K562 (cell line): ENCODE measurements around the gene DNA2. TPM values are rescaled to one million over a fixed set of nuclear protein-coding genes. Genes with fewer than 3 reads are reported as not detected.
"Not testable (repeated sequence)": the region's sequence is repeated elsewhere in the genome, so short reads cannot be mapped to it uniquely, and the experiment has no call there.

ENCODE experiments used
- ATAC-seq: fragments of 200-7000 bp; cut with Tn5 transposase; 3 replicates; pipeline ENCODE4 v1.9.1; 2020; ENCODE audit warnings: moderate library complexity
- BruUV-seq: library from RNA; stranded (reverse); fragments of 400-500 nt; replicated peaks from 2 replicates; lab custom pipeline; 2021; lab: Mats Ljungman, UMichigan
- CTCF ChIA-PET: fragments of 300-600 bp; formaldehyde crosslinking; extraction: SDS; loops from one replicate; lab custom pipeline; 2021; ENCODE audit warnings: low intra/inter-chr PET ratio; lab: Yijun Ruan, JAX
- POLR2A ChIA-PET: fragments of 300-600, 350-650 bp; sonication (Branson Sonifier 250); formaldehyde crosslinking; extraction: SDS; loops from one replicate; lab custom pipeline; 2021; ENCODE audit warnings: antibody characterized with exemption, inconsistent platforms; lab: Yijun Ruan, JAX
- DNase-seq, 4 experiments: peaks; one replicate each; pipeline versions ENCODE4 v3.0.0 to v3.0.0-alpha.2; 2011 to 2018; ENCODE audit warnings: low spot score in 3 of 4, mixed read lengths in 3 of 4; ENCODE audit errors: extremely low read depth in 1 of 4
- FAIRE-seq: peaks from 2 replicates; lab custom pipeline; 2011; peaks lifted over from hg19 to GRCh38; lab: Jason Lieb, UNC
- H2AFZ ChIP-seq: 2 replicates; pipeline ENCODE4 v1.6.0; 2011; ENCODE audit warnings: low read depth, low read length, control low read depth, inconsistent platforms
- H3K27ac ChIP-seq: fragments of 200-600 bp; 3 replicates; pipeline ENCODE4 v1.8.0; 2011; ENCODE audit warnings: low read depth, mild to moderate bottlenecking, control low read depth, inconsistent platforms, low read length, moderate library complexity, mixed read lengths; ENCODE audit errors: extremely low read depth
- H3K27me3 ChIP-seq, 2 experiments: fragments of 300-600 bp in 1 of 2; 2 replicates in 1 of 2; 3 replicates in 1 of 2; pipeline versions ENCODE4 v1.6.0 to v1.8.0; 2011; ENCODE audit warnings: inconsistent platforms in 2 of 2, low read length in 2 of 2, mild to moderate bottlenecking in 1 of 2, mixed read lengths in 1 of 2, moderate library complexity in 1 of 2; ENCODE audit not compliant: control insufficient read depth in 2 of 2, insufficient read depth in 2 of 2
- H3K36me3 ChIP-seq: fragments of 300-600 bp; 3 replicates; pipeline ENCODE4 v1.8.0; 2011; ENCODE audit warnings: mild to moderate bottlenecking, low read length, inconsistent platforms; ENCODE audit not compliant: control insufficient read depth, insufficient read depth
- H3K4me1 ChIP-seq, 2 experiments: fragments of 200-600 bp in 1 of 2; replicated peaks in 1 of 2; 2 replicates in 1 of 2; 3 replicates in 1 of 2; pipeline versions ENCODE4 v1.5.1 to v1.8.0; 2011; ENCODE audit warnings: inconsistent platforms in 2 of 2, low read length in 2 of 2, mild to moderate bottlenecking in 1 of 2, mixed read lengths in 1 of 2, moderate library complexity in 1 of 2; ENCODE audit not compliant: control insufficient read depth in 2 of 2, insufficient read depth in 2 of 2
- H3K4me2 ChIP-seq: 2 replicates; pipeline ENCODE4 v1.6.1; 2011; ENCODE audit warnings: low read length, control low read depth, inconsistent platforms, mixed read lengths; ENCODE audit not compliant: insufficient read depth
- H3K4me3 ChIP-seq: fragments of 200-600 bp; sonication (generic), shearing (Covaris generic); 2 replicates; pipeline ENCODE4 v1.5.1; 2016; ENCODE audit warnings: control low read depth, inconsistent platforms
- H3K79me2 ChIP-seq: fragments of 200-600 bp; 3 replicates; pipeline ENCODE4 v1.8.0; 2011; ENCODE audit warnings: low read length, inconsistent platforms; ENCODE audit not compliant: control insufficient read depth, insufficient read depth
- H3K9ac ChIP-seq, 2 experiments: 2 replicates each; pipeline versions ENCODE4 v1.6.0 to v1.6.1; 2011; ENCODE audit warnings: low read depth in 2 of 2, low read length in 2 of 2, control low read depth in 1 of 2, inconsistent platforms in 1 of 2, mild to moderate bottlenecking in 1 of 2, mixed read lengths in 1 of 2; ENCODE audit not compliant: insufficient read depth in 1 of 2
- H3K9me1 ChIP-seq: one replicate; pipeline ENCODE4 v1.6.0; 2011; ENCODE audit warnings: inconsistent platforms, mild to moderate bottlenecking, low read length, moderate library complexity; ENCODE audit not compliant: control insufficient read depth, insufficient read depth
- H3K9me3 ChIP-seq: replicated peaks from 2 replicates; pipeline ENCODE4 v1.5.1; 2011; ENCODE audit warnings: low read depth, low read length, inconsistent platforms; ENCODE audit not compliant: control insufficient read depth, insufficient read depth
- H4K20me1 ChIP-seq: replicated peaks from 2 replicates; pipeline ENCODE4 v1.6.1; 2011; ENCODE audit warnings: low read length, inconsistent platforms, mixed read lengths; ENCODE audit not compliant: control insufficient read depth, insufficient read depth
- POU5F1 ChIP-seq: fragments of 150-350 bp; IDR thresholded peaks from 2 replicates; pipeline ENCODE4 v1.6.1; 2014; ENCODE audit warnings: borderline replicate concordance, low read length, low read depth, mild to moderate bottlenecking; ENCODE audit not compliant: partially characterized antibody
- SPI1 ChIP-seq: IDR thresholded peaks from 2 replicates; pipeline ENCODE4 v1.6.1; 2011; ENCODE audit warnings: low read depth, low read length, control low read depth, borderline replicate concordance
- WGBS: fragments of 100-300 bp; shearing (Covaris generic); methylation state at CpG from one replicate; pipeline ENCODE4 v1.1.6; 2016; ENCODE audit warnings: low coverage, mixed read lengths; ENCODE audit not compliant: insufficient coverage; ENCODE audit errors: missing lambda C conversion rate; 5-methylcytosine and 5-hydroxymethylcytosine counted together
- in situ Hi-C: fragments of 300-500 bp; cut with MboI; formaldehyde crosslinking; loops from 4 replicates; pipeline ENCODE4 v1.15.0; 2018; ENCODE audit warnings: inconsistent platforms, mixed read lengths
- intact Hi-C: fragments of 100-400 bp; cut with micrococcal nuclease; formaldehyde crosslinking; loops from 2 replicates; pipeline ENCODE4 v1.14.2; 2022
- polyA plus RNA-seq, 8 experiments: library from polyadenylated mRNA; depleted of rRNA in 4 of 8; stranded (reverse) in 5 of 8; unstranded in 3 of 8; fragments of >200 nt; fragmentation: Nextera tagmentation in 2 of 8; fragmentation: Illumina TruSeq in 1 of 8; extraction: Ambion mirVana in 2 of 8; extraction: Trizol in 1 of 8; gene quantifications; 2 replicates each; pipeline versions ENCODE4 v1.2.1 to v1.2.3, GENCODE V29; 2011 to 2014; ENCODE audit warnings: inconsistent platforms in 1 of 8, missing spikeins in 1 of 8
- total RNA-seq, 7 experiments: library from RNA; depleted of rRNA in 6 of 7; stranded (reverse); fragments of >200 nt in 6 of 7; fragmentation: Illumina TruSeq in 2 of 7; extraction: Trizol in 2 of 7; gene quantifications; 2 replicates each; pipeline versions ENCODE4 v1.2.1 to v1.2.3, GENCODE V29; 2011 to 2021; ENCODE audit warnings: low replicate concordance in 1 of 7
- TF ChIP-seq, protein P1 (sequence below): fragments of 450-650 bp; formaldehyde crosslinking; IDR thresholded peaks from 2 replicates; pipeline ENCODE4 v1.4.0; 2020; ENCODE audit warnings: mild to moderate bottlenecking, moderate library complexity

The DNA2 gene
- total and polyA plus RNA-seq, 9 of the 15 experiments (the other 6 are each of a cell fraction or from before 2014, with no cell fraction given), result 24.6 to 51.4 (median 40.8) TPM

DNA sequence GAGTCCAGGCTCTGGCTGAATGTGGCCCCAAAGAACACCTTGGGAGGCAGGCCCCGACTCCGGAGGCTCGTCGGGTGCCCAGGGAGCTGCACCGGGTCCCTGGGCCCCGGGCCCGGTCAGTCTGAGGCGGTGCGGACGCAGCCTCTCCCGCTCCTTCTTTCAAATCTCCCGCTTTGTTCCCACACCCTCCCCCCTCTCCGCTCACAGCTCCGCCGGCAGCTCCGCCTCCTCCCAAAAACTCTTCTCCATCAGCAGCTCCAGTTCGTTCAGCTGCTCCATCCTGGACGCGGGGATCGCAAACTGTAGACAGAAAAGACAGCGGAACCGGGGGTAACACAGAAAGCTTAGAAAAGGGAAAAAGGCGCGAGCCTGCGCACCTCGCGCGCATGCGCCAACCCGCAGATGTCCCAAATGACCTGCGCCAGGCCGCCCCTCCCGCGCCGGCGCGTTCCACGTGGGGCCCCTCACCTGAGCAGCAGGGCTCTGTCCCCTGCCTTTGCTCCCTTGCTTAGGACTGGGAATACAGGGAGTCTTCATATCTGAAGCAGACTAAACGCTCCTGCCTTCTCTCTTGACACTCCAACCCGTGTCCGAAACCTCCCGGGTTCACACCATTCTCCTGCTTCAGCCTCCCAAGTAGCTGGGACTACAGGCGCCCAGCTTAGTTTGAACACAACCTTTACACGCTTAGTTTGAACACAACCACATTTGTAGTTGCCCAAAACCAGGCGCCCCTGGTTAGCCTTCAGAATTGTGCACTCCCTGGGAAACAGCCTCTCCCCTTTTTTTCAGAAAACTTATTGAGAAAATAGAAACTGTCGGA is at the start of gene DNA2 (continued):
- TF ChIP-seq POU5F1 (peak; percentile 57), SPI1 (no peak)
- TF ChIP-seq, protein P1, sequence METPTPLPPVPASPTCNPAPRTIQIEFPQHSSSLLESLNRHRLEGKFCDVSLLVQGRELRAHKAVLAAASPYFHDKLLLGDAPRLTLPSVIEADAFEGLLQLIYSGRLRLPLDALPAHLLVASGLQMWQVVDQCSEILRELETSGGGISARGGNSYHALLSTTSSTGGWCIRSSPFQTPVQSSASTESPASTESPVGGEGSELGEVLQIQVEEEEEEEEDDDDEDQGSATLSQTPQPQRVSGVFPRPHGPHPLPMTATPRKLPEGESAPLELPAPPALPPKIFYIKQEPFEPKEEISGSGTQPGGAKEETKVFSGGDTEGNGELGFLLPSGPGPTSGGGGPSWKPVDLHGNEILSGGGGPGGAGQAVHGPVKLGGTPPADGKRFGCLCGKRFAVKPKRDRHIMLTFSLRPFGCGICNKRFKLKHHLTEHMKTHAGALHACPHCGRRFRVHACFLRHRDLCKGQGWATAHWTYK (CRISPR knock-in tag), result peak; percentile 74

DNA sequence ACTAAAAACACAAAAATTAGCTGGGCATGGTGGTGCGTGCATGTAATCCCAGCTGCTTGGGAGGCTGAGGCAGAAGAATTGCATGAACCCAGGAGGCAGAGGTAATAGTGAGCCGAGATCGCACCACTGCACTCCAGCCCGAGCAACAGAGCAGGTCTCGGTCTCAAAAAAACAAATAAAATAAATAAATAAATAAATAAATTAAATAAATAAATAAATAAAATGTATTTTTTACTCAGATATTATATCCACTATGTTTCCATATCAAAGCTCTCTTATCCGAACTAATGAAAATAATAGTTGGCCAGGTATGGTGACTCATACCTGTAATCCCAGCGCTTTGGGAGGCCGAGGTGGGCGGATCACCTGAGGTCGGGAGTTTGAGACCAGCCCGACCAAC is 46.8 kb upstream of the DNA2 start:
- H3K4me2 ChIP-seq, H3K4me1 ChIP-seq, H4K20me1 ChIP-seq, H2AFZ ChIP-seq, H3K4me3 ChIP-seq, H3K27ac ChIP-seq, H3K79me2 ChIP-seq, intact Hi-C loops, H3K9me3 ChIP-seq, ATAC-seq, FAIRE-seq, H3K9me1 ChIP-seq, DNase-seq, H3K27me3 ChIP-seq, BruUV-seq, CTCF ChIA-PET, H3K9ac ChIP-seq, in situ Hi-C loops: not testable (repeated sequence)
- H3K36me3 ChIP-seq, result peaks cover 37% of the 10 kb centered on the region; the same call in 2 of the 3 replicates
- POLR2A ChIA-PET, result interaction anchor here (1.4 kb wide), 1 partner anchor 8 kb away, joined by 4 read pairs; the partner anchor contains the start of gene SLC25A16
- WGBS, result 95% methylated on average over 11 of the region's 11 CpGs
